ENCODE measurements around the gene SLC6A1. TPM values are rescaled to one million over a fixed set of nuclear protein-coding genes. Genes with fewer than 3 reads are reported as not detected.

The SLC6A1 gene
- polyA plus RNA-seq, 1 experiment = not detected

DNA sequence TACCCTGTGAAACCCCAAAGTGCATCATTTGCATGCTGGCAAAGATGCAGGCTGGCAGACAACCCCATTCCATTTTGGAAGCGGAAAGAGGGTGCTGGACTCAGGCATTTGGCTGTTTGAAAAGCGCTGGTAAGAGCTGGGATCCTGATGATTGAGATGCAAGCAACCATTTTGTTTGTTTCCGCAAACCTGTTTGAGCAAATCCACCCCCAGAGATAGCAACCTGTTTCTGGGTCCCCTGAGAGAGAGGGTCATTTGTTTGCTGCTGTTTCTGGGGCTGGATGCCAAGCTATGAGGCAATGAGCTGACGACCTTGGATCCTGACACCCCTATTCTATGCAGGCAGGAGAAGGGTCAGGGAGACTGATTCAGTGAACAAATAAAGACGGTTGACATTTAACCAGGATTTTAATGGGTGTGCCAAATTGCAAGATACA, 9.8 kb downstream of the SLC6A1 start:
- DNase-seq (ENCODE audit: low read depth, low spot score) = no peak
- Histone ChIP-seq H3K27ac (ENCODE audit: low read depth, low read length) (no peak overlapping the region), H3K4me3 (ENCODE audit: low read depth, low read length) (no peak overlapping the region), H3K9me3 (ENCODE audit: control insufficient read depth, insufficient read depth, low read length) (no peaks in the 10 kb centered on the region), H3K27me3 (ENCODE audit: control insufficient read depth, insufficient read depth, low read length) (peaks cover 30% of the 10 kb centered on the region)
- TF ChIP-seq, protein P1, sequence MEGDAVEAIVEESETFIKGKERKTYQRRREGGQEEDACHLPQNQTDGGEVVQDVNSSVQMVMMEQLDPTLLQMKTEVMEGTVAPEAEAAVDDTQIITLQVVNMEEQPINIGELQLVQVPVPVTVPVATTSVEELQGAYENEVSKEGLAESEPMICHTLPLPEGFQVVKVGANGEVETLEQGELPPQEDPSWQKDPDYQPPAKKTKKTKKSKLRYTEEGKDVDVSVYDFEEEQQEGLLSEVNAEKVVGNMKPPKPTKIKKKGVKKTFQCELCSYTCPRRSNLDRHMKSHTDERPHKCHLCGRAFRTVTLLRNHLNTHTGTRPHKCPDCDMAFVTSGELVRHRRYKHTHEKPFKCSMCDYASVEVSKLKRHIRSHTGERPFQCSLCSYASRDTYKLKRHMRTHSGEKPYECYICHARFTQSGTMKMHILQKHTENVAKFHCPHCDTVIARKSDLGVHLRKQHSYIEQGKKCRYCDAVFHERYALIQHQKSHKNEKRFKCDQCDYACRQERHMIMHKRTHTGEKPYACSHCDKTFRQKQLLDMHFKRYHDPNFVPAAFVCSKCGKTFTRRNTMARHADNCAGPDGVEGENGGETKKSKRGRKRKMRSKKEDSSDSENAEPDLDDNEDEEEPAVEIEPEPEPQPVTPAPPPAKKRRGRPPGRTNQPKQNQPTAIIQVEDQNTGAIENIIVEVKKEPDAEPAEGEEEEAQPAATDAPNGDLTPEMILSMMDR (IDR thresholded peaks at IDR 0.05; ENCODE audit: low read depth, low read length) = no peak
- ChIA-PET POLR2A (no interaction called here), CTCF (interaction anchor here (1.2 kb wide), 1 partner anchor 57 kb away, joined by 3 read pairs; no protein-coding TSS in a partner anchor)

- ChIA-PET POLR2A (no interaction called here), CTCF (no interaction called here)
- H3K27me3 ChIP-seq (ENCODE audit: control insufficient read depth, insufficient read depth, low read length) = peaks cover 27% of the 10 kb centered on the region
- DNase-seq (ENCODE audit: low read depth, low spot score) = no peak
- no peak overlapping the region for H3K27ac ChIP-seq (ENCODE audit: low read depth, low read length)
- TF ChIP-seq, protein P1 (IDR thresholded peaks at IDR 0.05; ENCODE audit: low read depth, low read length) = no peak
- no peak overlapping the region for H3K4me3 ChIP-seq (ENCODE audit: low read depth, low read length)
- no peaks in the 10 kb centered on the region for H3K9me3 ChIP-seq (ENCODE audit: control insufficient read depth, insufficient read depth, low read length)
These were observed 12.0 kb downstream of the SLC6A1 start for GRCh38 chr3:11004563-11004962.

- Histone ChIP-seq H3K4me3 (ENCODE audit: low read depth, low read length) (no peak overlapping the region), H3K27ac (ENCODE audit: low read depth, low read length) (no peak overlapping the region), H3K9me3 (ENCODE audit: control insufficient read depth, insufficient read depth, low read length) (no peaks in the 10 kb centered on the region), H3K27me3 (ENCODE audit: control insufficient read depth, insufficient read depth, low read length) (peaks cover 23% of the 10 kb centered on the region)
- TF ChIP-seq, protein P1 (IDR thresholded peaks at IDR 0.05; ENCODE audit: low read depth, low read length) = no peak
- DNase-seq (ENCODE audit: low read depth, low spot score) = no peak
- POLR2A ChIA-PET = no interaction called here
- CTCF ChIA-PET = interaction anchor here (0.6 kb wide), 1 partner anchor 54 kb away, joined by 3 read pairs; no protein-coding TSS in a partner anchor
These were observed 13.2 kb downstream of the SLC6A1 start for GRCh38 chr3:11005686-11006256.

DNA sequence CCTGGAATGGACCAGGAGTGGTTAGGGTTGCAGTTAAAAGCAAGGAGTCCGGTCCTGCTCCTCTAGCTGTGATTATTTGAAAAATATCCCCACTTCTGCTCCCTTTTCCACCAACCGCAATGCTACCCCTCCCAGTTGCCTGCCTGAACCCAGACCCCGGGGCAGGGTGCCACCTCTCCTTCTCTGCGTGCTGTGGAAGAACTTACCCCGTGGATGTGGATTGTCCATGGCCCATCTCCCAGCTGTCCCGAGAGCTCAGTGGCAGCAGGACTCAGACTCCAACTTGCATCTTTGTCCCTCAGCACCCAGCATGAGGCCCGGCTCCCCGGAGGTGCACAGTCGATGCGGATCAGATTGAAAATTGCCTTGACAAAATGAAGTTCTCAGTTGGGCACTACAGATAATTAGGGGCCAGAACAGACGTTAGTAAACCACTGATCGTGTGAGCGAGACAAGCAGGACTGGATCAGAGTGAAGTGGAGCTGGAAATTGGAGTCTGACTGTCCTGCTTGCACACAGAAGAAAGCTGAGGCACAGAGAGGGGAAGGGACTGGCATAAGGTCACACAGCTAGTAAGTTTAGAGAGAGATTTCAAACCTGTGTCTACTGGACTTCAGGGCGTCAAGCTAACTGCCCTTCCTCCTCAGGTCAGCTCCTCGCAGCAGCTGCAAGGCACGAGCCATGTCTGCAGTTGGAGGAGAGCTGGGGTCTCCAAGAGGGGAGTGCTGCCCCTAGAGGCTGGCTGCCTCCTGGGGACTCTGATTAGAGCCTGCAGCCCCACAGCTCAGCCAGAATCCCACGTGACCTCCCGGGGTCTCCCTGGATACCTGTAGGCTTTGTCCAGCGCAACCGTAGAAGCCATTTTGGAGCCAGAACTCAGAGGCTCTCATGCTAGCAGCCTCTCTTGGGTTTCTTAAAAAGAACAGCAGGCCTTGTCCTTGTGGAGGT, 14.7 kb downstream of the SLC6A1 start:
- DNase-seq (ENCODE audit: low read depth, low spot score) = no peak
- ChIA-PET POLR2A (no interaction called here), CTCF (interaction anchor here (1.3 kb wide), 1 partner anchor 24 kb away, joined by 3 read pairs; no protein-coding TSS in a partner anchor)
- peaks cover 16% of the 10 kb centered on the region for H3K27me3 ChIP-seq (ENCODE audit: control insufficient read depth, insufficient read depth, low read length)
- TF ChIP-seq, protein P1 (IDR thresholded peaks at IDR 0.05; ENCODE audit: low read depth, low read length) = no peak
- no peak overlapping the region for H3K4me3 ChIP-seq (ENCODE audit: low read depth, low read length)
- no peak overlapping the region for H3K27ac ChIP-seq (ENCODE audit: low read depth, low read length)
- no peaks in the 10 kb centered on the region for H3K9me3 ChIP-seq (ENCODE audit: control insufficient read depth, insufficient read depth, low read length)

- no peak overlapping the region for H3K27ac ChIP-seq (ENCODE audit: low read depth, low read length)
- no peak overlapping the region for H3K4me3 ChIP-seq (ENCODE audit: low read depth, low read length)
- CTCF ChIA-PET = no interaction called here
- H3K9me3 ChIP-seq (ENCODE audit: control insufficient read depth, insufficient read depth, low read length) = no peaks in the 10 kb centered on the region
- H3K27me3 ChIP-seq (ENCODE audit: control insufficient read depth, insufficient read depth, low read length) = peaks cover 22% of the 10 kb centered on the region
- POLR2A ChIA-PET = no interaction called here
- TF ChIP-seq, protein P1 (IDR thresholded peaks at IDR 0.05; ENCODE audit: low read depth, low read length) = no peak
- DNase-seq (ENCODE audit: low read depth, low spot score) = no peak
These were observed 17.4 kb downstream of the SLC6A1 start for GRCh38 chr3:11009898-11010297.

Data from AG04450 (cell line).